Breast epithelium (tissue), 4 donors: Measurements from ENCODE around the gene GMDS. TPM values are rescaled to one million over a fixed set of nuclear protein-coding genes. Genes with fewer than 3 reads are reported as not detected.

Source experiments
- DNase-seq, 2 donors: peaks; one replicate each; pipeline ENCODE4 v3.0.0-alpha.2; 2019; ENCODE audit warnings: low spot score in 2 of 2
- H3K27ac ChIP-seq, 2 donors: fragments of 200-600 bp; sonication (generic) in 1 of 2; one replicate each; pipeline ENCODE4 v1.5.1; 2016 to 2019; ENCODE audit warnings: mild to moderate bottlenecking in 1 of 2
- H3K27me3 ChIP-seq, 2 donors: fragments of 200-600 bp; sonication (generic) in 1 of 2; one replicate each; pipeline versions ENCODE4 v1.5.1 to v1.6.0; 2017 to 2019; ENCODE audit warnings: control low read depth in 1 of 2, mild to moderate bottlenecking in 1 of 2
- H3K36me3 ChIP-seq: fragments of 200-600 bp; one replicate; pipeline ENCODE4 v1.5.1; 2019
- H3K4me1 ChIP-seq, 2 donors: fragments of 200-600 bp; sonication (generic); one replicate each; pipeline ENCODE4 v1.5.1; 2016 to 2019; ENCODE audit warnings: control low read depth in 1 of 2
- H3K4me3 ChIP-seq, 3 donors: fragments of 200-600 bp; sonication (generic); 1 replicate in 2 of 3; 2 replicates in 1 of 3; pipeline ENCODE4 v1.5.1; 2016 to 2019; ENCODE audit warnings: mild to moderate bottlenecking in 3 of 3, moderate library complexity in 2 of 3
- H3K9me3 ChIP-seq, 2 donors: fragments of 200-600 bp; sonication (generic) in 1 of 2; one replicate each; pipeline ENCODE4 v1.5.1; 2016 to 2019; ENCODE audit warnings: control low read depth in 1 of 2
- POLR2A ChIP-seq: fragments of 450-650 bp; IDR thresholded peaks from one replicate; pipeline ENCODE4 v1.6.1; 2016; ENCODE audit warnings: antibody characterized with exemption, mild to moderate bottlenecking, moderate library complexity
- POLR2AphosphoS5 ChIP-seq, 3 donors: sonication (generic); formaldehyde crosslinking; IDR thresholded peaks; one replicate each; pipeline ENCODE4 v1.6.1; 2017; ENCODE audit warnings: antibody characterized with exemption in 3 of 3
- intact Hi-C: fragments of 100-400 bp; cut with DNase I; formaldehyde crosslinking; loops from one replicate; pipeline ENCODE4 v1.15.1; 2023; ENCODE audit warnings: low total_unique reads
- total RNA-seq, 3 donors: library from RNA; depleted of rRNA; stranded (reverse); fragments of >200 nt; gene quantifications; one replicate each; pipeline ENCODE4 v1.1.0, GENCODE V29; 2016
- TF ChIP-seq, protein P1 (sequence below), 3 donors: fragments of 450-650 bp; IDR thresholded peaks; one replicate each; pipeline ENCODE4 v1.5.1; 2016 to 2017; ENCODE audit warnings: antibody characterized with exemption in 3 of 3, mild to moderate bottlenecking in 3 of 3, moderate library complexity in 3 of 3

GMDS gene
- total RNA-seq, 3 donors from 2014 or later: 7.5 to 29.2 (median 17.0) TPM

DNA sequence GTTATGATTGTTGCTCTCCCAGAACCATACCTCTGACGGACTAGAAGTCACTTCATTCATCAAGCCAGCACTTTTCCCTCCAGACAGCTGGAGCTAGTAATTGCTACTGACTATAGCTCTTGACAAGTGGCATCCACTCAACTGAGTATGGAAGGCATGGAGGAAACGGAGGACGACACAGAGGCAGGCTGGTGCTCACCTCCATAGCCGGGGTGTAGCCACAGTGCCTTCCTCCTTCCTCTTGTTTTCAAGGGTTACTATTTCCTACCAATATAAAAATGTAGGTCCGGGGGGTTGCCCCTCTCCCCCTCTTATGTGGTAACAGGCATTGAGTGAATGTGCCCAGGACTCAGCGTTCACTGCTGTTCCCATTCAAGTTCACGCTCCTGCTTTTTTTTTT lies 659.1 kb downstream of the GMDS start:
- Histone ChIP-seq H3K27ac (no peak overlapping the region), H3K4me3 (no peak overlapping the region), H3K4me1 (peaks cover 0 to 3% of the 10 kb centered on the region in 2 donors), H3K9me3 (no peaks in the 10 kb centered on the region), H3K36me3 (no peaks in the 10 kb centered on the region), H3K27me3 (no peaks in the 10 kb centered on the region)
- intact Hi-C loops: no loop called here
- DNase-seq: peak in 1 of 2 donors; percentile 17
- TF ChIP-seq, protein P1, sequence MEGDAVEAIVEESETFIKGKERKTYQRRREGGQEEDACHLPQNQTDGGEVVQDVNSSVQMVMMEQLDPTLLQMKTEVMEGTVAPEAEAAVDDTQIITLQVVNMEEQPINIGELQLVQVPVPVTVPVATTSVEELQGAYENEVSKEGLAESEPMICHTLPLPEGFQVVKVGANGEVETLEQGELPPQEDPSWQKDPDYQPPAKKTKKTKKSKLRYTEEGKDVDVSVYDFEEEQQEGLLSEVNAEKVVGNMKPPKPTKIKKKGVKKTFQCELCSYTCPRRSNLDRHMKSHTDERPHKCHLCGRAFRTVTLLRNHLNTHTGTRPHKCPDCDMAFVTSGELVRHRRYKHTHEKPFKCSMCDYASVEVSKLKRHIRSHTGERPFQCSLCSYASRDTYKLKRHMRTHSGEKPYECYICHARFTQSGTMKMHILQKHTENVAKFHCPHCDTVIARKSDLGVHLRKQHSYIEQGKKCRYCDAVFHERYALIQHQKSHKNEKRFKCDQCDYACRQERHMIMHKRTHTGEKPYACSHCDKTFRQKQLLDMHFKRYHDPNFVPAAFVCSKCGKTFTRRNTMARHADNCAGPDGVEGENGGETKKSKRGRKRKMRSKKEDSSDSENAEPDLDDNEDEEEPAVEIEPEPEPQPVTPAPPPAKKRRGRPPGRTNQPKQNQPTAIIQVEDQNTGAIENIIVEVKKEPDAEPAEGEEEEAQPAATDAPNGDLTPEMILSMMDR (IDR thresholded peaks at IDR 0.05): no peak
- TF ChIP-seq POLR2AphosphoS5 (IDR thresholded peaks at IDR 0.05) (no peak), POLR2A (no peak)

- intact Hi-C loops: no loop called here
- no peak for TF ChIP-seq POLR2A
- Histone ChIP-seq H3K27ac (no peak overlapping the region), H3K4me3 (no peak overlapping the region), H3K27me3 (no peaks in the 10 kb centered on the region), H3K9me3 (no peaks in the 10 kb centered on the region), H3K36me3 (no peaks in the 10 kb centered on the region), H3K4me1 (peaks cover 0 to 3% of the 10 kb centered on the region in 2 donors)
- DNase-seq: no peak
Observed at GRCh38 chr6:1585669-1586049, 659.7 kb downstream of the GMDS start.

GRCh38 chr6:1584996-1585668 lies 660.3 kb downstream of the GMDS start:
- Histone ChIP-seq H3K27ac (peak overlapping the region in 1 of 2 donors; percentile 8), H3K27me3 (no peaks in the 10 kb centered on the region), H3K36me3 (no peaks in the 10 kb centered on the region), H3K9me3 (no peaks in the 10 kb centered on the region), H3K4me3 (no peak overlapping the region), H3K4me1 (peaks cover 0 to 3% of the 10 kb centered on the region in 2 donors)
- peak in 1 of 2 donors; percentile 12 for DNase-seq
- TF ChIP-seq POLR2AphosphoS5 (IDR thresholded peaks at IDR 0.05) (no peak), POLR2A (no peak)
- TF ChIP-seq, protein P1 (IDR thresholded peaks at IDR 0.05): no peak
- intact Hi-C loops: no loop called here

DNA sequence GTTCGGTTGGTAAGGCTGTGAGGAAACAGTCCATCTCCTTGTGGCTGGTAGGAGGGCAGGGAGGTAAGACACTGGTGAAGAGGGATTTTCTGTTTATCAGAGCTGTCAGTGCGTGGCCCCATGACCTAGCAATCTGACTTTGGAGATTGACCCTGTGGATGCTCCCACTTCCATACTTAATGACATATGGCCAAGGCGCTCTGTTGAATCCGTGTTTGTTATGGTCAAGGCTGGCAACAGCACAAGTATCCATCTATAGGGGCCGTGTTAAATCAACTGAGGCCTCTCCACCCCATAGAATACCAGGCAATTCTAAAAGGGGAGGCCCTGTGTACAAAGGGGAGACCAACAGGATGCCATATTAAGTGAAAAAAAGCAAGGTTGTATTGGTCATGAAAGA lies 661.3 kb downstream of the GMDS start:
- DNase-seq: no peak
- H3K27me3 ChIP-seq: no peaks in the 10 kb centered on the region
- no peaks in the 10 kb centered on the region for H3K36me3 ChIP-seq
- intact Hi-C loops: no loop called here
- peaks cover 3 to 7% of the 10 kb centered on the region in 2 donors for H3K4me1 ChIP-seq
- no peak overlapping the region for H3K4me3 ChIP-seq
- no peaks in the 10 kb centered on the region for H3K9me3 ChIP-seq
- TF ChIP-seq POLR2AphosphoS5 (IDR thresholded peaks at IDR 0.05) (no peak), POLR2A (no peak)
- H3K27ac ChIP-seq: no peak overlapping the region

GRCh38 chr6:1581120-1581991 lies 664.0 kb downstream of the GMDS start:
- no peak overlapping the region for H3K4me3 ChIP-seq
- no peak overlapping the region for H3K27ac ChIP-seq
- peak in 1 of 2 donors; percentile 10 for DNase-seq
- H3K9me3 ChIP-seq: no peaks in the 10 kb centered on the region
- H3K36me3 ChIP-seq: no peaks in the 10 kb centered on the region
- H3K27me3 ChIP-seq: no peaks in the 10 kb centered on the region
- intact Hi-C loops: no loop called here
- TF ChIP-seq POLR2A (no peak), POLR2AphosphoS5 (IDR thresholded peaks at IDR 0.05) (no peak)
- H3K4me1 ChIP-seq: peaks cover 3 to 10% of the 10 kb centered on the region in 2 donors

- peaks cover 3 to 18% of the 10 kb centered on the region in 2 donors for H3K4me1 ChIP-seq
- no peak overlapping the region for H3K27ac ChIP-seq
- H3K36me3 ChIP-seq: no peaks in the 10 kb centered on the region
- no peaks in the 10 kb centered on the region for H3K27me3 ChIP-seq
- TF ChIP-seq, protein P1 (IDR thresholded peaks at IDR 0.05): no peak
- no peak for TF ChIP-seq POLR2A
- TF ChIP-seq POLR2AphosphoS5 (IDR thresholded peaks at IDR 0.05): no peak
- no peak overlapping the region for H3K4me3 ChIP-seq
- H3K9me3 ChIP-seq: no peaks in the 10 kb centered on the region
- peak in 1 of 2 donors; percentile 10 for DNase-seq
- intact Hi-C loops: no loop called here
Observed at GRCh38 chr6:1580585-1580984, 664.8 kb downstream of the GMDS start.
